Fibroblast of peridontal ligament (primary cell): ENCODE measurements around the gene GORAB.
A peak's percentile ranks its signal among the peaks of the same experiment; 100 is the strongest.

Source experiments
- DNase-seq: peaks from one replicate; pipeline ENCODE4 v3.0.0-alpha.2; 2010; ENCODE audit errors: extremely low read depth

GORAB gene

DNA sequence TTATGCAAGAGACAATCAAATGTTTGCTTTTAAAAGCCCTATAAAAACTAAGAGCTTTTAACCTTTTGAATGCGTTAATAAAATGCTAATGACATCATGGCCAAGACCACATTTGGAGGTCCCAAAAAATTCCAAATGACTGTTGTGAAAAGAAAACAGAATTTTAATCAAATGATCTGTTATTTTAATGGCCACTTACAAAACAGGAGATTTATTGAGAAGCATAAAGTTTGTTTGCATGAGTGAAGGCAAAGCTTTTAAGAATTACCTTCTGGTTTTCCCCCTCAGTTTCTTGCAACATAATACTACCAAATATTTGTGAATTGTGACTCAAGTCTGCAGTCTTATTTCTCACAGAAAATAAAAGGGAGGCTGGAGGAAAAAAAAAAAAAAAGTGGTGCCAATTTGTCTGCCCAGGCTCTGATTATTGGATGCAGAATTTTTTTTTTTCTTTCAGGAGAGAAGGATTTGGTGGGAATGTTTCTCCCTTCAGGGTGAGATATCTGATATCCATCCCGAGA is 60.7 kb downstream of the GORAB start:
- DNase-seq, result peak; percentile 89

DNA sequence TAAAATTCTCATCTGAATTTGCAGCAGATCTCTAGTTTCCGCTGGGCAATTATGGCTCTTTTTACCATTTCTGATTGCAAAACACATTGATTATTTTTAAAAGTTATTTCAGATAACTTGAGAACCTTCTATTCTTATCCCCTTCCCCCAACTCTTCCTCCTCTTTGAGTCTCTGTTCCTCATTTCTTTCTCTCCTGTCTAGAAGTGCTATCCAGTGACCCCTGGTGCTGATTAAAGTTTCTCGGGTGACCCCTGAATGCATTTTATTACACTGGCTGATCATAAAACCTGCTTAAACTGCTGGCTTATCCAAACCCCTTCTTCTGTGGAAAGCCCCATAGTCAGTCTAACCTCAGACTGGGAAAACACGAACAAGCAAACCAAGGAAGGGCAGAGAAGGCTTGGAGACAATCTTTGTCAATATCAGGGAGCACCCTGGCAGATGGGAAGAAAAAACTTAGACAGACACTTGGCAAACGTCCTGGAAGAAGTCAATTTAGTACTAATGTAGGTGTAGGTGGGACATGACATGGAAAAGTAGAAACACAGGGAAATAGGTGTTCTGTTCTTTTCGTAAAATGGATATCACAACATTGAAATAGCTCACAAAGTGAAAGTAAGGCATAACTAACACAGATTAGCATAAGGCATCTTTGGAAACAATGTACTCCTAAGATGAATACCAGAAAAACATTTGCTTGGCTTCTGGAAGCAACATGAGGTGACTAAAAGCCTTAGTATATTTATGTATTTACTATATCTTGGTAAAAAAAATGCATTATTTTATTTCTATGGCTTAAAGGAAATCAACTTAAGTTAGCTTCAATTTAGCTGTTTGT is 61.4 kb downstream of the GORAB start:
- peak; percentile 57 for DNase-seq

DNA sequence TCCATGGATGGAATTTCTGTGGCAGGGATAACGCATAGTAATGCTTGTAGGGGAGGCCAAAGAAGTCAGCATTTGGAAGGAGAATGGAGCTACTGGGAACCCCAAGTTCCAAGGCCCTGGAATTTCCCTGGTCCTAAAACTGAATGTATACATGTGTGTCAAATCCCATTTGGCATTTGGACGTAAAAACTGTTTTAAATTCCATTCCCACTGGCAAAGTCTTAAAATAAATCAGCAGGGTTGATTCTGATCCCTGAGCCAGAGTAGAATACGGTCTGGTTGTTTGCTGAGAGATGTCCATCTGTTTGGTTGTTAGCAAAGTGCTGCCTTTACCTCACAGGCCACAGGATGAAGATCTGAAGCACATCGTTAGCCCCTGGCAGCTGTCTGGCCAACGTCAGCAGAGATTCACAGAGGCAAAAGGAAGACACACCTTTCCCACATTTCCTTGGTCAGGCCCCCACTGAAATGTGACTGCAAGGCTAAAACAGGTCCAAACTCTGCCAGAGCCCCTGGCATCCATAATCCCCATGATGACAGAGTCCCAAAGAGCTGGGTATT is 62.2 kb downstream of the GORAB start:
- peak; percentile 70 for DNase-seq

DNA sequence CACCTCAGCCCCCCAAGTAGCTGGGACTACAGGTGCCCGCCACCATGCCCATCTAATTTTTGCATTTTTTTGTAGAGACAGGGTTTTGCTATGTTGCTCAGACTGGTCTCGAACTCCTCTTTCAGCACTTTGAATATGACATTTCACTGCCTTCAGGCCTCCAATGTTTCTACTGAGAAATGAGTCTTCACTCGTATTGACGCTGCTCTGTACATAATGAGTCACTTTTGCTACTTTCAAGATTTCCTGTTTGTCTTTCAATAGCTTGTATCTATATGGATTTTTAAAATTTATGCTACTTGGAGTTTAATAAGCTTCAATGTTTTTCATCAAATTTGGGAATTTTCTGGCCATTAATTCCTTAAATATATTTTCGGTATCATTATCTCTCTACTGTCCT is 64.7 kb downstream of the GORAB start:
- no peak for DNase-seq

DNA sequence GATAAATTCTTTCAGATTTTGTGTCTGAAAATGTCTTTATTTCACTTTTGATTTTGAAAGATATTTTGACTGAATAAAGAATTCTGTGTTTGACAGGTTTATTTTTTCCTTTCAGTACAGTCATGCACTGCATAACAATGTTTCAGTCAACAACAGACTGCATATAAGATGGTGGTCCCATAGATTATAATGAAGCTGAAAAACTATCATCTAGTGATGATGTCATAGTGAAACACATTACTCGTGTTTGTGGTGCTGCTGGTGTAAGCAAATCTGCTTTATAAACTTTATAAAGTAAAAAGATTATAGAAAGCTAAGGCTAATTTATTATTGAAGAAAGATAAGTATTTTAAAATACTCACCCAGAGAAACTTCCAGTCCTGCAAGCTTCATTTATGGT is 66.7 kb downstream of the GORAB start:
- no peak for DNase-seq

DNA sequence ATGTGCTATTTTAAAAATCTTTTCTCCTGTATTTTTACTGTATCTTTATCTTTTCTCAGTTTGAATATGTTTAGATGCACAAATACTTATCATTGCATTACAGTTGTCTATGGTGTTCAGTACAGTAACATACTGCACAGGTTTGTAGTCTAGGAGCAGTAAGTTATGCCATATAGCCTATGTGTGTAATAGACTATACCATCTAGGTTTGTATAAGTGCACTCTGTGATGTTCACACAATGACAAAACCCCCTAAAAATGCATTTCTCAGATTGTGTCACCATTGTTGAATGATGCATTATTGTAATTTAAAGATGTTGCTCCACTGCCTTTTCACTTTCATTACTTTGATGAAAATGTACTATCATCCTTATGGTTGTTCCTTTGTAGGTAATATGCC is 67.1 kb downstream of the GORAB start:
- DNase-seq, result no peak

DNA sequence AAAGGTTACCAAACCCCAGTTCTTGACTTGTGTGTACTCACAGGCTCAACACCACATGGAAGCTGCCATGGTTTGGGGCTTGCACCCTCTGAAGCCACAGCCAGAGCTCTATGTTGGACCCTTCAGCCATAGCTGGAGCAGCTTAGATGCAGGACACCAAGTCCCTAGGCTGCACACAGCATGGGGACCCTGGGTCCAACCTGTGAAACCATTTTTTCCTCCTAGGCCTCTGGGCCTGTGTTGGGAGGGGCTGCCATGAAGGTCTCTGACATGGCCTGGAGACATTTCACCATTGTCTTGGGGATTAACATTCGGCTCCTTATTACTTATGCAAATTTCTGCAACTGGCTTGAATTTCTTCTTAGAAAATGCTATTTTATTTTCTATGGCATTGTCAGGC is 69.9 kb downstream of the GORAB start:
- no peak for DNase-seq
